ENCODE measurements around the gene CACNG4. TPM values are rescaled to one million over a fixed set of nuclear protein-coding genes. Genes with fewer than 3 reads are reported as not detected.

Gene CACNG4
- total RNA-seq, 1 experiment from 2014 or later: 40.3 TPM

GRCh38 chr17:66925811-66926500, 38.6 kb upstream of the CACNG4 start:
- no TSS peak for BruUV-seq (replicated peaks)
- DNase-seq (ENCODE audit: low read depth, low spot score): no peak
- POLR2A ChIA-PET: no interaction called here
- H3K27ac ChIP-seq (ENCODE audit: low read length): no peak overlapping the region
- no peaks in the 10 kb centered on the region for H3K36me3 ChIP-seq (ENCODE audit: control insufficient read depth, insufficient read depth, low read length)
- H3K4me3 ChIP-seq (ENCODE audit: low read depth in 2 of 2, low read length in 2 of 2): no peak overlapping the region
- H3K9me3 ChIP-seq (ENCODE audit: control insufficient read depth, insufficient read depth, low read depth, low read length): no peaks in the 10 kb centered on the region
- H3K4me1 ChIP-seq (ENCODE audit: control insufficient read depth, insufficient read depth, low read length): no peaks in the 10 kb centered on the region
- H3K27me3 ChIP-seq (ENCODE audit: control insufficient read depth, insufficient read depth, low read length): no peaks in the 10 kb centered on the region
- TF ChIP-seq REST (IDR thresholded peaks at IDR 0.05; ENCODE audit: insufficient read depth in 1 of 2, low read depth in 2 of 2, low read length in 1 of 2): no peak
- TF ChIP-seq POLR2AphosphoS5 (IDR thresholded peaks at IDR 0.05; ENCODE audit: low read depth, low read length): no peak
- in situ Hi-C loops (cut with HindIII; ENCODE audit: low pct_unique_long_range_greater_than_20kb, low sequenced_read_pairs): no loop called here
- CTCF ChIA-PET: no interaction called here
- intact Hi-C loops (cut with micrococcal nuclease; ENCODE audit: unreplicated experiment): no loop called here
- no peak for ATAC-seq

GRCh38 chr17:66928949-66929348, 35.6 kb upstream of the CACNG4 start:
- H3K4me1 ChIP-seq (ENCODE audit: control insufficient read depth, insufficient read depth, low read length): no peaks in the 10 kb centered on the region

More at GRCh38 chr17:66928949-66929348, 35.6 kb upstream of the CACNG4 start:
- BruUV-seq (replicated peaks): no TSS peak
- intact Hi-C loops (cut with micrococcal nuclease; ENCODE audit: unreplicated experiment) (no loop called here), in situ Hi-C loops (cut with HindIII; ENCODE audit: low pct_unique_long_range_greater_than_20kb, low sequenced_read_pairs) (no loop called here)
- Histone ChIP-seq H3K9me3 (ENCODE audit: control insufficient read depth, insufficient read depth, low read depth, low read length) (no peaks in the 10 kb centered on the region), H3K27me3 (ENCODE audit: control insufficient read depth, insufficient read depth, low read length) (no peaks in the 10 kb centered on the region), H3K4me3 (ENCODE audit: low read depth in 2 of 2, low read length in 2 of 2) (no peak overlapping the region), H3K27ac (ENCODE audit: low read length) (no peak overlapping the region), H3K36me3 (ENCODE audit: control insufficient read depth, insufficient read depth, low read length) (no peaks in the 10 kb centered on the region)
- POLR2A ChIA-PET: interaction anchor here (0.6 kb wide), 1 partner anchor 15 kb away, joined by 3 read pairs; no protein-coding TSS in a partner anchor
- TF ChIP-seq POLR2AphosphoS5 (IDR thresholded peaks at IDR 0.05; ENCODE audit: low read depth, low read length) (no peak), REST (IDR thresholded peaks at IDR 0.05; ENCODE audit: insufficient read depth in 1 of 2, low read depth in 2 of 2, low read length in 1 of 2) (no peak), TCF7L2 (IDR thresholded peaks at IDR 0.05; ENCODE audit: low read depth, low read length) (no peak), SIN3A (IDR thresholded peaks at IDR 0.05; ENCODE audit: borderline replicate concordance, insufficient read depth, low read depth, low read length) (no peak), CTCF (IDR thresholded peaks at IDR 0.05) (no peak)
- ATAC-seq (no peak), DNase-seq (ENCODE audit: low read depth, low spot score) (no peak)
- CTCF ChIA-PET: no interaction called here

Data from Panc1 (cell line).